Jurkat, Clone E6-1 (cell line): Measurements from ENCODE around the gene DMPK. TPM values are rescaled to one million over a fixed set of nuclear protein-coding genes. Genes with fewer than 3 reads are reported as not detected.

Source experiments
- DNase-seq: peaks from one replicate; pipeline ENCODE4 v3.0.0-alpha.2; 2011; ENCODE audit warnings: low read depth, low spot score
- H3K4me3 ChIP-seq: 2 replicates; pipeline ENCODE4 v1.5.1; 2011; ENCODE audit warnings: mild to moderate bottlenecking, low read length, control low read depth, moderate library complexity
- polyA plus RNA-seq: library from polyadenylated mRNA; unstranded; fragments of >200 nt; gene quantifications from one replicate; pipeline ENCODE4 v1.2.1, GENCODE V29; 2012; ENCODE audit warnings: missing spikeins; ENCODE audit not compliant: insufficient read length, insufficient read depth

The DMPK gene, protein sequence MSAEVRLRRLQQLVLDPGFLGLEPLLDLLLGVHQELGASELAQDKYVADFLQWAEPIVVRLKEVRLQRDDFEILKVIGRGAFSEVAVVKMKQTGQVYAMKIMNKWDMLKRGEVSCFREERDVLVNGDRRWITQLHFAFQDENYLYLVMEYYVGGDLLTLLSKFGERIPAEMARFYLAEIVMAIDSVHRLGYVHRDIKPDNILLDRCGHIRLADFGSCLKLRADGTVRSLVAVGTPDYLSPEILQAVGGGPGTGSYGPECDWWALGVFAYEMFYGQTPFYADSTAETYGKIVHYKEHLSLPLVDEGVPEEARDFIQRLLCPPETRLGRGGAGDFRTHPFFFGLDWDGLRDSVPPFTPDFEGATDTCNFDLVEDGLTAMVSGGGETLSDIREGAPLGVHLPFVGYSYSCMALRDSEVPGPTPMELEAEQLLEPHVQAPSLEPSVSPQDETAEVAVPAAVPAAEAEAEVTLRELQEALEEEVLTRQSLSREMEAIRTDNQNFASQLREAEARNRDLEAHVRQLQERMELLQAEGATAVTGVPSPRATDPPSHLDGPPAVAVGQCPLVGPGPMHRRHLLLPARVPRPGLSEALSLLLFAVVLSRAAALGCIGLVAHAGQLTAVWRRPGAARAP
- polyA plus RNA-seq, result 9.9 TPM

DNA sequence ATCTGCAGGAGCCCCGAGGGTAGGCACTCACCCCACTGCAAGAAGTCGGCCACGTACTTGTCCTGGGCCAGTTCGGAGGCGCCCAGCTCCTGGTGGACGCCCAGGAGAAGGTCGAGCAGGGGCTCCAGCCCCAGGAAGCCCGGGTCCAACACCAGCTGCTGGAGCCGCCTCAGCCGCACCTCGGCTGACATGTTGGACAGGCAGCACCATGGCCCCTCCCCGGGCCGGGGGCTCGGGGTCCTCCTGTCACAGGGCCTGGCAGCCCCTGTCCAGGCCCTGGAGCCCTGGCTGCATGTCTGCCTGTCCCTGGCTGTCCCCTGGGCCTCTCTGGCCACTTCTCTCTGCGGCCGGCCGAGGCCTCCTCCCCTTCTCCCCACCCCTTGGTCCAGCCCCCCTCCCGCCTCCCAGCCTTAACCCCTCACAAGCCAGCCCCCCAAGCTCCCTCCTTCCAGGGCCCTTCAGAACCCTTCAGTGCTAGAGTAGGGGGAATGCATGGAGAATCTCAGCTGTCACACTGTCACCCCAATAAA, at the start of gene DMPK:
Gene DMPK, minus strand, starts transcription at position 329 of the 530 bp plus-strand sequence. Its CDS starts 138 bp downstream, at position 191.
- DNase-seq, result no peak
- no peak within 1 kb of the TSS for H3K4me3 ChIP-seq

DNA sequence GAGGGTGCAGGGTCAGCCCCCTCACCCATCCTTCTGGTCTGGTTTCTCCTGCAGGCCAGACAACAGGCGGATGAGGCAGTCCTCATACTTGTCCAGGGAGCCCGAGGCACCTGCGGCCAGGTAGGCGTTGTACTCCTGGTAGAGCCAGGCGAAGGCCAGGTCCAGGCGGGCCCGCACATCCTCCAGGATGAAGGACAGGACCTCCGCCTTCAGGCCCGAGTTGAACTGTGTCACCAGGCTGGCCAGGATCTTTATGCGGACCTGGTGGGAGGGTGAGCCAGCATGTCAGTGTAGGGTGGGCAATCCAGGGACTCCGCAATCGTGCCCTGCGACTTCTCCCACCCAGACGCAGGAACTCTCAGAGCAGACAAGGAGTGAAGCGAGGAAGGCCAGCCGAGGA, 46.7 kb upstream of the DMPK start:
- H3K4me3 ChIP-seq, result no peak overlapping the region
- DNase-seq, result no peak

DNA sequence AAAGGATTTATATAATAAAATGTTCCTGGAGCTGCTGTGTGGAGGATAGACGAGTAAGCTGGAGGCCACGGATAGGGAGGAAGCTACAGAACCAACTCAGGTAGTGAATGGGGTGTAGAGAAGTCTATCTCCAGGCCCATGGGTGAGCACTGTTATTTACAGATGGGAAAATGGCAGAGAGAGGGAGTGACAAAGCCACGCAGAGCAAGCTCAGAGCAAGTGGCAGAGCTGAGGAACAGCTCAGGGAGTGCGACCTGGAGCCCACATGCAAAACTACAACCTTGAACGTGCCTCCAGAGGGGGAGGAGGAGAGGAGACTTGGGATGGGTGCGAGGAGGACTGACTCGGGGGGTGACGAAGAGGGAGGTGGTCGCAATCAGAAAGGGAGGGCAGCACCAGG, 46.2 kb upstream of the DMPK start:
- H3K4me3 ChIP-seq, result no peak overlapping the region

DNA sequence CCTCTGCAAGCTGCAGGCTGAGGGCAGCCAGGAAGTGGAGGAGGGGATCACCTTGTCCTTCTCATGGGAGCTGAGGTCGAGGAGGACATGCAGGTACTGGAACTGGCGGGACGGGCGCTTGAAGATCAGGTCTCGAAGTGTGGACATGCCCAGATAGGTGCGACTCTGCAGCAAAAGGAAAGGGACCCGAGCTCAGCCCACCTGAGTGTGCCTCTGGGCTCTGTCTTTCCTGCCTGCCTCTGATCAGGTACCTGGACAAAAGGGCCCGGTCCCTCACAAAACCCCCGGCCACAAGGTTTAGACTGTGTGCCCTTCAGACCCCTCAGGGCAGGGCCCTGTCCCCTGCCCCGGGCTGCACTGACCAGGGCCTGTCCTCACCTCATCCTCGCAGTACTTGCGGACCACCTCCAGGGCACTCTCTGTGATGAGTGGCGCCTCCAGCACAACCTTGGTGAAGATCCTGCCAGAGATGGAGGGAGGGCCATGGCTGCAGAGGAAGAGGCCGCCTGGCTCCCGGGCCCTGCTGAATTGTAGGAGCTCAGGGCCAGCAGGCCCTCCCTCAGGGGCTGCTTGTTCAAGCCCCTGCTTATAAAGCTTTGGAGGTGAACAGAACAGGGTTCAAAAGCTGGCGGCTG, 45.3 kb upstream of the DMPK start:
- no peak for DNase-seq
- no peak overlapping the region for H3K4me3 ChIP-seq

More for the DNA sequence above, 46.2 kb upstream of the DMPK start:
- DNase-seq, result no peak

DNA sequence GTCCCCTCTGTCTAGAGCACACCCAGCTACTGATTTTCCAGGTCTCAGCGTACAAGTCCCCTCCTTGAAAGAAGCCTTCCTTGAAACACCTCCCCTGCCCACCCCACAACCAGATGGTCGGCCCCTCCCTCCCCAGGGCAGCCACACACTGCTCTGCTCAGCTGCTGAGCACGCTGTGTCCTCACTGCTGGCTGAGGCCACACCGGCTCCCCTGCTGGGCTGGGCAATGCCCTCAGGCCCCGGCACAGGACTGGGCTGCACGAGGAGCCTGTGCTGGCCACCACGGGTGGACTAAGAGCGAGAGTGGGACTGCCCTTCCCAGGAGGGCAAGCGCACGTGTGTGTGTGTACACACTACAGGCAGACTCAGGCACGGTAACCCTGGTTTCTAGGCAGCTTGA, 44.6 kb upstream of the DMPK start:
- no peak for DNase-seq
- H3K4me3 ChIP-seq, result no peak overlapping the region

DNA sequence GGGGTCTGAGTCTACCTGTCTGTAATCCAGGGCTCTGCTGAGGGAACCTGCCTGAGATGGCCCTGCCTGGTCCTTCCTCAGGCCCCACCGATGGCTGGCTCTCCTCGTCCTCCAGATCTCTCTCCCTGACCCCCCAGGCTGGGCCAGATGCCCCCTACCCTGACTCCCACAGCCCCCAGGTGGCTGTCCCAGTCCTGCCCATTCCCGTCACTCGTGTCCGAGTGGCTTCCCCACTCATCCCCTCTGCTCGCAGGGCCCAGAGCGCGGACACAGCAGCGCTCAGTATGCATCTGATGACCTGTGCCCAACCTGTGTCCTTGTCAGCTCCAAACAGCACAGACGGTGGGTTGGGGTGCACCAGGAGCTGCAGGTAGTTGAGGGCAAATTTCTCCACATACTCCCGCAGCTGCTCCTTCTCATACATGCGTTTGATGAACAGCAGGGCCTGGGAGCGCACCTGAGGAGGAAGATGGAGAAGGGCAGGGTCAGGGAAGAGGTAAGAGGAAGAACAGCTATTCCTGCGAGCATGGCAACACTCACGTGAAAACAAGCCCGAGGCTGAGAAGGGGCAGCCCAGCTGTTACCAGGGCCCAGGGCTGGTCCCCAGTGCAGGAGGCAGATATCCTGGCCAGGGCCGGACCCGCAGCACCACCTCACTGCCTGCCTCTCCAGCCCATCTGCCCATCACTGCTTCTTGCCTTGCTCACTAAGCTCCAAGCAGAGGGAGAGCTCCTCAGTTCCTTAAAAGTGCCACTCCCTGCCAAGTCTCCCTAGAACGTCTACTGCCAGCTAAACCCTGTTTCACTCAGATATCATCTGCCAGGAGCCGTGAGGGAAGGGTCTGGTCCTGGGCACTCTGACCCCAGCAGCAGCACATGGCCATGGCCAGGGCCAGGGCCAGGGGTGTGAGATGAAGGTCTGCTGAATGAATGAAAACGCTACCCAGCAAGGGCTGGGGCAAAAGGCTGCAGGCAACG, 43.9 kb upstream of the DMPK start:
- no peak overlapping the region for H3K4me3 ChIP-seq
- no peak for DNase-seq

DNA sequence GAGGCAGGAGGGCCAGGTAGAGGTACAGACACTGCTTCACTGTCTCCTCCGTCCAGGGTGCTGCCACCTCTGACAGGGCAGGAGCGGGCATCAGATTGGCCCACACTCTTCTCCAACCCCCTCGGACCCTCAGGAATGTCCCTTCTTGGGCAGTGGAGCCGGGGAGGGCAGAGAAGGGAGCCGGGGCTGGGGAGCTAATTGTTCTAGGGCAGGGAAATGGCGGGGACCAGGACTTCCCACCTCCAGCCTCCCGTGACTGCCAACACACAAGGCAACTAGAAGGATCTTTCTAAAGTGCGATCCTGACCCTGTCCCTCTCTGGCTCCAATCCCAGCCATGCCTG, 42.9 kb upstream of the DMPK start:
- DNase-seq, result no peak

DNA sequence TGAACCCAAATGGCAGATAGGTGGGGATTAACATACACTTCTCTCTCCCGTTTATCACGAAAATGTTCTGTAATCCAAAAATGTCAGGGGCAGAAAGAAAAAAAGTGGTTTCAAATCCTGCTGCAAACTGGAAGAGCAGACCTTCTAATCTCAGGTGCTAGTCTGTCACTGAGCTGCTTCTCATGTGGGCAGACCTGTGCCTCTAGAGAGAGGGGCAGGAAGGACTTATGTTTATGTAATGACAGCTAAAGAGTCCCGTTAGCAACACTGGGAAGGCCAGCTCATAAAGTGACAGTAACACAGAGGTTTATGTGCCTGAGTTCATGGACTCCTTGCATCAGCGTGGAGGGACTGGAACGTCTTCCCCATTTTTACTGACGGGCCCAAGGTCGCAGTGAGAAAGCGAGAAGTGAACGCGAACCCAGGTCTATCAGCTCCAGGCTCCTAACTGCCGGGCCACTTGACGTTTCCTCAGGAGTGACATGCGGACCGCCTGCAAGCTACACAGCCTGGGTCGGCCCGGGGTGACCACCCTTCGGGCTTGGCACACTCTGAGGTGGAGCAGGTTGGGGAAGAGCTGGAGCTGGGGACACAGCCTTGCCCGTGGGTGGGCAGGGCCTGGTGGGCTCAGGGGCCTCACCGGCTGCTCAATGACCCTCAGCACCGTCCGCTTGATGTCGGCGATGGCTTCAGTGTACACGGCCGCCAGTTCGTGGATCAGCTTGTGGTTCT, 42.4 kb upstream of the DMPK start:
- peak; percentile 66 for DNase-seq
- H3K4me3 ChIP-seq, result peak overlapping the region; percentile 32

More for the DNA sequence above, 42.9 kb upstream of the DMPK start:
- H3K4me3 ChIP-seq, result no peak overlapping the region

DNA sequence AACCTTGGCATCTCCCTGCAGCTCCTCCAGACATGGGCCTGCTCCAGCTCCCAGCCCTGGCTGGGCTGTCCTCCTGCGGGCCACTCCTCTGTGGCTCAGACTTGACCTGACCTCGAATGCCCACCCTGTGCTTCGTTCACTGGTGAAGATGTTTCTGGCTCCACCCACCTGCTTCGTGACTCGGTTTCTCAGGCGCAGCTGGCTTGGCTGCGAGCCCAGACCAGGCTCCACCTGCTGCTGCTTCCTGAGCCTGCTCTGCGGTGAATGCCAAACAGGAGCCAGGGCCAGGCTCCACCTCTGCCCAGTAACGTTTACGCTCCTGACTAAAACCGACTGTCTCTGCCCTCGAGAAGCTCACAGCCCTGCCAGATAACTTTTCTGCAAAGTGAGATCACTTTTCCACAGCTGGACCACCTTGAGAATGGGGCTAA, 41.8 kb upstream of the DMPK start:
- H3K4me3 ChIP-seq, result peak overlapping the region; percentile 32
- DNase-seq, result peak; percentile 85

DNA sequence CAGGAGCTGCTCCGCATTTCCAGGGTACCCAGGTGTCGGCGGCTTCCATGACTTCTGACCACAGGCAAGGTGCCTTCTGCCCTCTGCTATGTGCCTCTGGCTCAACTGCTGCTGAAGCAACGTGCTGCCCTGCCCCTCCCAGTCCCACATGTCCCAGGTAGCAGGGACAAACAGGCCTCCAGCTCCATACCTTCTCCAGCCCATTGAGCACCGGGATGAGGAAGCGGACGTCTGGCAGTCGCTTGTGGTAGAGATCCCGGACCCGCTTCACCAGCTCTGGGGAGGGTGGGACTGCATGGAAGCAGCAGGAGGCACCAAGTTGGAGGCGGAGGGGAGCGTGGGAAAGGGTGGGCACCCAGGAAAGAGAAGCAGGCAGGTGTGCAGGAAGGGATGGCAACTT, 40.9 kb upstream of the DMPK start:
- no peak for DNase-seq
- no peak overlapping the region for H3K4me3 ChIP-seq

DNA sequence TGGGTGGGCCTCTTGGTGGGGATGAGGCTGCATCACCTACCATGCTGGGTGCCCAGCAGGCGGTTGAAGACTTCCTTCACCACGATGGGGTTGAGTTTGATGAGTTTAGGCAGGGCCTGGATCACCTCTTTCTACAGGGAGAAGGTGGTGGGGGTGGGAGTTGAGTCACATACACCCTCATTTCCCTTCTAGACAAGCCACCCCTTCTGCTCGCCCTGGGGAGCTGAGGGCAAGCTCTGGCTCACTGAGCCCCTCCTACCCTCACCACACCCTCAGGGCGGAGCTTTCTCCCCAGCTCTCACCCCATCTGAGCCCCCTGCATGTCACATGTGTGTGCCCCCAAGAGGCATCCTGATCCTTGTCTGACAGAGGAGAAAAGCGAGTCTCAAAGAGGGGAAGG, 40.4 kb upstream of the DMPK start:
- no peak overlapping the region for H3K4me3 ChIP-seq
- DNase-seq, result no peak

DNA sequence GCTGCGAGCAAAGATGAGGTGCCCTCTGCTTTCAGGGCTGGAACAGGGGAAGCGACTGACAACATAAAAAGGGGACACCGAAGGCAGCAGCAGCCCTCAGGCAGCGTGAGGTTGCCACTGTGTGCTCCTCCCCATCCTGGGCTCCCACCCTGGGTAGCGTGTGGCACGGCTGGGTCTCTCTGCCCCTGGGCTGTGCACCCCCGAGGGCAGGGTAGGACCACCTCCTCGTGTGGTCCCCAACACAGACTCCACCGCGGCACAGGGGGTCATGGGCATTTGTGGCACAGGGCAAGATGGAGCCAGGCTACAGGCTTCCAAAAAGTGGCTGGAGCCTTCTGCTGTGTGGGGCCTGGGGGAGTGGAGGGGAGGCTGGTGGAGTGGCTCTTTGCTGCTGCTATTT, 39.3 kb upstream of the DMPK start:
- DNase-seq, result no peak
- H3K4me3 ChIP-seq, result no peak overlapping the region

DNA sequence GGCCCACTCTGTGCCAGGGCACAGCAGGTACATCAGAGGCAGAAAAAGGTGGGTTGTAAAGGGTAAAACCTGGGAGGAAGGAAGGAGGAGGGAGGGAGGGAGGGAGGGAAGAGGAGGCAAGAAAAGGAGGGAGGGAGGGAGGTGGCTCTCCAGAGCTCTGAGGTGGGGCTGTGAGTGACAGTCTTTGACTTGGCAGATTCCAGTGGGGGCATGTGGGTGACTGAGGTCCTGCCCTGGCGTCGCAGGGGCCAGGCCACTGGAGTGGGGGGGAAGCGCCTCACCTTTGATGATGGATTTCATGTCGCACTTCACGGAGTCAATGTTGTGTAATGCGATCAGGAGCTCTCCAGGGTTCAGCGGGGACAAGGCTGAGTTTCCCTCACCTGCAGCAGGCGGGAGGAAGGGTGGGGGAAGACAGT, 38.8 kb upstream of the DMPK start:
- DNase-seq, result no peak
- H3K4me3 ChIP-seq, result no peak overlapping the region

DNA sequence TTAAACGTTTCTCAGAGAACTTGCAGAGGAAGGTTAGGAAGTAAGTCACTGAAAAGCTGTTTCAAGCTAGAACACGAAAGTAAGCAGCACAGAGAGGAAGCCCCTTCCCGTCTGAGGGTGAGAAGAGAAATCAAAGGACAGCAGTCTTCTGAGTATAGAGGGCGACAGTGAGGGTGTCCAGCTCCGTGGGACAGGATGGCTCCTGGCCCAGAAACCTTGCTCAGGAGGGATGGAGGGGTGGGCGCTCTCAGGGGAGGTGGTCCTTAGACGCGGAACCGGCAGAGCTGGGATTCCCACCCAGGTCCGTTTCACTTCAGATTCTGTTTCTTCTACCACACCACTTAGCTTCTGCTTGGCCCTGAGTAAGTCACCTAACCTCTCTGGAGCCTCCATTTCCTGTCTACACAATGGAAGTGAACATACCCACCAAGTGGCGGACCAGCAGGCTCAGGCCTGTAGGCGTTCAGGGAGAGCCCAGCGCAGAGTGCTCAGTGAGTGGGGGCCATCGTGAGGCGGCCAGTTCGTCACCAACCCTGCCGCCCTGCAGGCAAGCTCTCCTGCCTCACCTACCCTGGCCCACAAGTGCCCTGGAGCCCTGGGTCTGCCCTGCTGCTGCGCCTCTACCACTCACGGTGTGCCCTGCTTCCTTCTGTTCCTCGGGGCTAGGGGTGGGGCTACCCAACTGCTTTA, 38.3 kb upstream of the DMPK start:
- no peak overlapping the region for H3K4me3 ChIP-seq
- no peak for DNase-seq

DNA sequence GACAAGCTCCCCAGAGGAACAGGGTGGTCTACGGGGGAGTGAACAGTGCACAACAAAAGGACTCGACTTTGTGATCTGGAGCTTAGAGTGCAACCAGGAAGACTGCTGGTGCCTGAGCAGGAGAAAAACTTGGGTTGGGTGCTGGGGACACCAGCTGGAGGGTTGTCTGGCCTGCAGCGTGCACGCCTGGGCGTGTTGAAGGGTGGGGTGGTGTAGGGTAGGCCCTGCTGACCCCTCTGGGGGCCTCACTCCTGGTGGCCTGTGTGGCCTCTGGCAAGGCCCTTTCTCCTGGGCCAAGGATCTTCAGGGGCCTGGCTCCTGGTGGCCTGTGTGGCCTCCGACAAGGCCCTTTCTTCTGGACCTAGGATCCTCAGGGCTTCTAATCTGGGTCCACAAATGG, 37.5 kb upstream of the DMPK start:
- DNase-seq, result no peak
- no peak overlapping the region for H3K4me3 ChIP-seq

DNA sequence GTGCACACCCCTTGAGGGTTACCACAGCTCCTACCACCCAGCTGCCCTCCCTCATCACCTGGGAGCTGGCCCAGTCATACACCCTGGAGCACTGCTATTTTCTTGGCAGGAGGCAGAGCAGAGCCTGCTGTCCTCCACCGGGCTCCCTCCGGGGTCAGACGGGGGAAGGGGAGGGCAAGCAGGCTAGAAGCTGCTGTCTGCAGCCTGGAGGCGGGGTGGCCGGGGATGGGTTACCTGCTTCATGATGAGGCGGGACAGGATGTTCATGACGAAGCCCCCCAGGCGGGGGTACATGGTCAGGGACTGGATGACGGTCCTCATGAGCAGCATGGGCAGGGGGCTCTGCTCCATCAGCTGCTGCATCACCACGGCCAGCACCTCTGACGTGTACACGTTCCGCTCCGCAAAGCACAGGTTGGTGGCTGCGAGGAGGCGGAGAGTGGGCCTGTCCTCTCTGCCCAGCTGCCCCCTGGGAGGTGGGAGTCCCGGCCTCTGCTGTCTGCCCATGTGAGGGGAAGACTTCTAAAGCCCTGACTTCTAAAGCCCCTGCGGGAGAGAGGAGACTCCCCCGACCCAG, 35.5 kb upstream of the DMPK start:
- no peak overlapping the region for H3K4me3 ChIP-seq
- no peak for DNase-seq

DNA sequence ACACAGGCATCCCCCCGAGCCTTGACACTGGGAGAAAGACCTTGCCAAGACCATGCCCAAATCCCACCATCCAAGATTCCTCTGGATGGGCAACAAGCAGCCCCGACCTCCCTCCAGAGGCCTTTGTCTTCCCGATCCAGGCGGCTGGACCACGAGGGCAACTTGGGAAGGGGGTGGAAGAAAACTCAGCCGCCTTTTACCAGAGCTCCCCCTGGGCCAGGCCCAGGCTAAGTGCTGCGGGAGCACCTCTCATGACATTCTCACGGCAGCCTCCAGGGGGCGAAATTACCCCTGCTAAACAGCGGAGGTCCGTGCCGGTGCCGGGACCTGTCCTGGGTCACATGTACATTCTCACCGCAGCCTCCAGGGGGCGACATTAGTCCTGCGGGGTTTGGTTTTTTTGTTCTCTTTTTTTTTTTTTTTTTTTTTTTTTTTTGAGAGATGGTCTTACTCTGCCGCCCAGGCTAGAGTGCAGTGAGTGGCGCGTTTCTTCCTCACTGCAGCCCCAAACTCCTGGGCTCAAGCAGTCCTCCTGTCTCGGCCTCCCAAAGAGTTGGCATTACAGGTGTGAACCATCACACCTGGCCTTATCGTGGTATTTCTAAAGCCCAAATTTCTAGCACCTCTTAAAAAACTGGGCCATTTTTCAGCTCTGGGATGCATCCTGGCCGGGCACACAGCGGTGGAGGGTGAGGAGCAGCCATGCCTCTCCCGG, 34.9 kb upstream of the DMPK start:
- peak; percentile 93 for DNase-seq
- H3K4me3 ChIP-seq, result no peak overlapping the region
